HG02798 (cell line): Measurements from ENCODE around the gene ZYX.
"Not testable (repeated sequence)": the region's sequence is repeated elsewhere in the genome, so short reads cannot be mapped to it uniquely, and the experiment has no call there.

ENCODE experiments used
- ATAC-seq: cut with Tn5 transposase; IDR thresholded peaks from one replicate; pipeline ENCODE4 v1.9.1; 2021; ENCODE audit warnings: mild to moderate bottlenecking; ENCODE audit not compliant: unreplicated experiment, poor library complexity

ZYX gene

DNA sequence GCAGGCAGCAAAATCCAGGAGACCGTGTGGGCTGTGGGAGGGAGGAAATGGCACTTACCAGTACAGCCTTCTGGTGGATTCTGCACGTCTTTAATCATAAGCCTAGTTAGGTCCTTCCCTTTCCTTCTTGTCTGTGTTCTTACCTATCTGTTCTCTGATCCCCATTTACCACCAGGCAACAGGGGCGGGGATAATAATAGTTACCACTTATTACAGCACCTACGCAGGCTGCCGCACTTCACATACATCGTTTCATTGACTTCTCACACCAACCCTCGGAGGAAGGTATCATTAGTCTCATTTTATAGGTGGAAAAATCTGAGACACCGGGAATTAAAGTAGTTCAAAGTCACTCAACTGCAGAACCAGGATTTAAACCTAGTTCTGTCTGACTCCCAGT, 32.0 kb downstream of the ZYX start:
- no peak for ATAC-seq

- not testable (repeated sequence) for ATAC-seq
Measured at GRCh38 chr7:143415209-143415608, 34.1 kb downstream of the ZYX start.

- ATAC-seq: no peak
Measured at GRCh38 chr7:143415742-143416397, 34.7 kb downstream of the ZYX start.

DNA sequence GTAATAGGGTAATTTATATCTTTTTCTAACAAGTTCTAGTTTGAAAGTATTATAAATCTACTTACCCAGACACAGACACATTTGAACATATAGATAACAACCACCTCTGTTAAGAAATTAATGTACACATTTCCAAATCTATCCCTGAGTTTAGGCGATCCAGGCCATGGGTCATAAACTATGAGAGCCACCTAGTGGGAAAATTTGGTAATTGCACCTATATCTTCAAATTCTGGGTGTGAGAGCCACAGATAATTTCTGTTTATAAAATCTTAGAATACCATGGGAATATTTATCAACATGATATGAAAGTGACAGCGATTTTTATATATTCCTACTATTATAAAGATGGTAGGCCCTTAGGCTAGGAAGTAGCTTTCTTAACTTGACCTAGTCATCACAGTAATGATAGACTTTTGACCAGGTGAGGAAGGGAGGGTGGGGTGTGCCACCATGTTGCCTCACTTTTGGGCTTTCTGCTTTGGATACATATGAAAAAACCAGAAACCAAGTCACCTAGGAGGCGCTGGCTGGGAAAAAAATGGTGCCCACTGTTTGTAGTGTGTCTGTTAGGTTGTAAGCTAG, 35.5 kb downstream of the ZYX start:
- ATAC-seq: peak; percentile 66

GRCh38 chr7:143417734-143418383, 36.7 kb downstream of the ZYX start:
- no peak for ATAC-seq

DNA sequence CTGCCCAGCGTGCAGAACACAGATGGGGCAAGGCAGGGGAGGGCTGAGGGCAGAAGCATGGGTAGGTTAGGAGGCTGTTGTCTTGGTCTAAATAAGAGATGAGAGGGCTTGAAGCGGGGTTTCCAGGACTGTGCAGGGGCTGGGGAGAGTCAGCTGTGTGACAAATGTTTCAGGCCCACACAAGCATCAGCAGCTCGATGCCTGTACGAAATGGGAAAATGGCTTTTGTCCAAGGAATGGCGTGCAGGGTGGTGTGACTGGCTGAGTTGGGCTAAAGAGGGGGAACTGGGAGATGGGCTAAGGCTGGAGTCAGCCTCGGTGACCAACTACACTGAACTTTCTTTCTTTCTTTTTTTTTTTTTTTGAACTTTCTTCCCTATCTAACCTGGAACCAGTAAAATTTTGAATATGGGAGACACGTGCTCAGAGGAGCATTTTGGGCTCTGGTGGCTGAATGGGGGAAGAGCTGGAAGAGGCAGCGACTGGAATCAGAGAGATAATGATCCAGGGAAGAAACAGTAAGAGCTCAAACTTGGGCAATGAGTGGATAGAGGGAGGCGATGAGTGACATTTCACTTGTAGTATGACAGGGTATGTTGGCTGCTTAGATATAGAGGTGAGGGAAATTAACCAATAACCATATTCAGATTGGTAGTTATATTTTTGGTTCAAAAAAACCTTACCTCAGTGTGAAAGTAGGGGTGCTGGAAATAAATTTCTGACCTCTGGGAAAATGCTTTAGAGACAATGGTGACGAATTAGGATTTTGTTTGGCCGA, 37.7 kb downstream of the ZYX start:
- ATAC-seq: no peak

DNA sequence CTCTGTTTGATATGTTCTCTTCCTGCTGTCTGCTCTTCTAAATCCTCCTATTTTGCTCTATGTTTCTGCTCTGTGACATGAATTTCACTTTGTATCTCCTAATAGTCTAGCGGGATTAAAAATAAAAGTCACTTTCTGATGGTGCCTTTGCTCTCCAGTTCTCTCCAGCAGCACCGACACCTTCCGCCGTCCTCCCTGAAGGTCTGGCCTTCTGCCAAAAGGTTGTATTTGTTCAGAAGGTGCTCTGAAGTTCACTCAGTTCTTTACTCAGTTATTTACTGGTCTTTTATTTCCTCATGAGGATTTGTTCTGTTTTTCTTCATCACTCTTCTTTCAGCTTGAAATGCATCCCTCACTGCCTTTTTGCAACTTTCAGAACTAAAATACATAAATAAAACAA, 38.7 kb downstream of the ZYX start:
- no peak for ATAC-seq

- not testable (repeated sequence) for ATAC-seq
Measured at GRCh38 chr7:143420624-143421023, 39.5 kb downstream of the ZYX start.

- ATAC-seq: no peak
Measured at GRCh38 chr7:143422033-143422432, 40.9 kb downstream of the ZYX start.

- ATAC-seq: not testable (repeated sequence)
Measured at GRCh38 chr7:143424476-143424875, 43.3 kb downstream of the ZYX start.

- no peak for ATAC-seq
Measured at GRCh38 chr7:143426479-143427142, 45.5 kb downstream of the ZYX start.

GRCh38 chr7:143429770-143430698, 48.9 kb downstream of the ZYX start:
- no peak for ATAC-seq

GRCh38 chr7:143431109-143431508, 50.0 kb downstream of the ZYX start:
- no peak for ATAC-seq

DNA sequence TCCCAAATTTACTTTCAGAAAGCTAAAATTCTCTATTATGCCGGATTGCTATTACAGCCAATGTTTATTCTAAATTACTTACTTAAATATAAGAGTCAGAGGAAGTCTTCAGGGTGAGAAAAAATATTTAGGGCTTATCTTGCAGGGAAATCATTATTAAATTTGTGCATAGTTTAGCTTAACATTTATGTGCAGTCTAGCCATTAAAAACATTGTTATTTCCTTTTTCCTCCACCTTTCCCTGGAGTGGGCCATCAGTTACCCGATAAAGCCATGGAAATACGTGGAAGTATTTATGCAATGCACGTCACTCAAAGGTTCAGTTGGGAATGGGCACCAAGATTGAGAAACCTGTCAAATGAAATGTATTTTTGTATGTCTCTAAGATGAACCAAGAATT, 52.6 kb downstream of the ZYX start:
- no peak for ATAC-seq

DNA sequence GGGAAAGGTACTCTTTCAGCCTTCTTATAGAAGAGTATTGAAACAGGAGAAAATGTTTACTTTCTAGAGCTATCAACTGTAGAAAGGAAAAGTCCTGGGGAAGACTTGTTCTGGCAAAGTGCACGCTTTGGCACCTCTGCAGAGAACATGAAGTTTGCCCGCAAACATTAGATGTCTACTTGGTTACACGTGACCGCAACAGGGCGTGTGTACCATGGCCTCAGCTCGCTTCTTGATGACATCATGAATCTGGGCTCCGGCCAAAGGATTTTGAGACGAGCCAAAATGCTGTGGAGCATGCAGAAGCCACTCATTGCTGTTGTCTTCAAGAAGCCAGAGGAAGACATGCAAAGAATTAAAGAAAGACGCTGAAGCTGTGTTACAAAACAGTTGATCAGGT, 53.5 kb downstream of the ZYX start:
- ATAC-seq: no peak

- ATAC-seq: no peak
Measured at GRCh38 chr7:143435266-143435665, 54.1 kb downstream of the ZYX start.

GRCh38 chr7:143436325-143436946, 55.3 kb downstream of the ZYX start:
- ATAC-seq: peak; percentile 88

- ATAC-seq: peak; percentile 28
Measured at GRCh38 chr7:143437578-143437977, 56.4 kb downstream of the ZYX start.

DNA sequence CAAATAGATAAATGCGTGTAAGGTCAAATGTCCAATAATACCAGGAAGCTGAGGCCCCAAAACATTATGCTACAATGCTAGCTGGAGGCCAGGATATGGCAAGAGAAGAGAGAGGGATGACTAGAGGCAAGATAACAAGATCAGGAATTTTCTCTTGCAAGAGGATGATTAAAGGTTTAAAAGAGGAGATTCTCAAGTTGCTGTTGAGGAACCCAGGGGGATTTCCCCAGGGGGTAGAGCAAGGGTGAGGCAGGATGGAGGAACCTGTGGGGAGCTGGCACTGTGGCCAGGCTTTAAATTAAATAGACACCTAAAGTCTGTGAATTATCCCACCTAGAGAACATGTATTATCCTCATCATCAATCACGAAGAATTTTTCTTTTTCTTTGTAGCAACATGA, 58.7 kb downstream of the ZYX start:
- ATAC-seq: no peak
